GM12878 (cell line): ENCODE results near the gene ASS1. TPM values are rescaled to one million over a fixed set of nuclear protein-coding genes. Genes with fewer than 3 reads are reported as not detected.

Experiments used
- ATAC-seq: fragments of 200-7000 bp; cut with Tn5 transposase; 3 replicates; pipeline ENCODE4 v1.9.1; 2020; ENCODE audit warnings: mild to moderate bottlenecking, moderate library complexity
- BruUV-seq: library from RNA; stranded (reverse); fragments of 400-500 nt; replicated peaks from 2 replicates; lab custom pipeline; 2021; lab: Mats Ljungman, UMichigan
- CTCF ChIA-PET: fragments of 300-600 bp; sonication (Branson Sonifier 250); formaldehyde crosslinking; extraction: SDS; loops from one replicate; lab custom pipeline; 2021; ENCODE audit warnings: inconsistent platforms; lab: Yijun Ruan, JAX
- POLR2A ChIA-PET: fragments of 350-600 bp; formaldehyde crosslinking; extraction: SDS; loops from one replicate; lab custom pipeline; 2021; ENCODE audit warnings: inconsistent platforms; lab: Charles Lee
- RAD21 ChIA-PET: fragments of 300-600 bp; sonication (Branson Sonifier 250); formaldehyde crosslinking; loops from one replicate; lab custom pipeline; 2023; ENCODE audit warnings: antibody characterized with exemption; ENCODE audit not compliant: unreplicated experiment; lab: Charles Lee
- SMC1A ChIA-PET: fragments of 300-600 bp; sonication (Branson Sonifier 250); formaldehyde crosslinking; loops from one replicate; lab custom pipeline; 2023; ENCODE audit not compliant: unreplicated experiment, uncharacterized antibody; lab: Charles Lee
- DNase-seq: peaks from one replicate; pipeline ENCODE4 v3.0.0-alpha.2; 2011; ENCODE audit warnings: low read depth, low spot score
- FAIRE-seq: peaks from 3 replicates; lab custom pipeline; 2011; peaks lifted over from hg19 to GRCh38; lab: Jason Lieb, UNC
- H2AFZ ChIP-seq: 2 replicates; pipeline ENCODE4 v1.6.0; 2011; ENCODE audit warnings: low read depth, low read length, control low read depth; ENCODE audit not compliant: control insufficient read depth
- H3K27ac ChIP-seq: 2 replicates; pipeline ENCODE4 v1.5.1; 2011; ENCODE audit warnings: control low read depth; ENCODE audit not compliant: control insufficient read depth, insufficient read depth
- H3K27me3 ChIP-seq, 2 experiments: replicated peaks in 1 of 2; 2 replicates each; pipeline versions ENCODE4 v1.6.0 to v1.6.1; 2011; ENCODE audit warnings: low read length in 1 of 2; ENCODE audit not compliant: control insufficient read depth in 2 of 2, insufficient read depth in 2 of 2
- H3K36me3 ChIP-seq, 2 experiments: 2 replicates each; pipeline ENCODE4 v1.5.1; 2011; ENCODE audit warnings: low read length in 1 of 2; ENCODE audit not compliant: control insufficient read depth in 2 of 2, insufficient read depth in 2 of 2
- H3K4me1 ChIP-seq: 2 replicates; pipeline ENCODE4 v1.6.1; 2011; ENCODE audit warnings: mild to moderate bottlenecking, low read length, moderate library complexity, mixed read lengths; ENCODE audit not compliant: control insufficient read depth, insufficient read depth
- H3K4me2 ChIP-seq: 2 replicates; pipeline ENCODE4 v1.6.0; 2011; ENCODE audit warnings: control low read depth; ENCODE audit not compliant: control insufficient read depth, insufficient read depth
- H3K4me3 ChIP-seq: fragments of 200-600 bp; sonication (generic); 2 replicates; pipeline ENCODE4 v1.5.1; 2016
- H3K79me2 ChIP-seq: 2 replicates; pipeline ENCODE4 v1.6.0; 2011; ENCODE audit warnings: low read length; ENCODE audit not compliant: control insufficient read depth, insufficient read depth
- H3K9ac ChIP-seq: 2 replicates; pipeline ENCODE4 v1.8.0; 2011; ENCODE audit warnings: low read length, control low read depth, mixed read lengths; ENCODE audit not compliant: control insufficient read depth, insufficient read depth
- H3K9me3 ChIP-seq: replicated peaks from 3 replicates; pipeline ENCODE4 v1.5.1; 2011; ENCODE audit warnings: mild to moderate bottlenecking, low read length; ENCODE audit not compliant: control insufficient read depth, insufficient read depth
- H4K20me1 ChIP-seq: 2 replicates; pipeline ENCODE4 v1.6.0; 2011; ENCODE audit not compliant: control insufficient read depth, insufficient read depth
- EP300 ChIP-seq, 2 experiments: fragments of 150-350 bp in 1 of 2; IDR thresholded peaks; 2 replicates each; pipeline ENCODE4 v1.6.1; 2011 to 2012; ENCODE audit warnings: low read depth in 2 of 2, low read length in 2 of 2, borderline replicate concordance in 1 of 2, improper control_type of control experiment in 1 of 2, inconsistent platforms in 1 of 2; ENCODE audit not compliant: control insufficient read depth in 1 of 2
- EZH2 ChIP-seq: IDR thresholded peaks from 2 replicates; pipeline ENCODE4 v1.6.1; 2012; ENCODE audit warnings: low read depth, mild to moderate bottlenecking, control low read depth, inconsistent platforms, low read length, borderline replicate concordance; ENCODE audit not compliant: control insufficient read depth
- KLF5 ChIP-seq: fragments of 450-650 bp; IDR thresholded peaks from 2 replicates; pipeline ENCODE4 v1.6.1; 2014; ENCODE audit warnings: mild to moderate bottlenecking; ENCODE audit not compliant: partially characterized antibody
- POU2F2 ChIP-seq: IDR thresholded peaks from 3 replicates; pipeline ENCODE4 v1.6.1; 2011; ENCODE audit warnings: low read depth, mild to moderate bottlenecking, low read length, borderline replicate concordance
- SPI1 ChIP-seq: IDR thresholded peaks from 2 replicates; pipeline ENCODE4 v1.6.1; 2011; ENCODE audit warnings: low read depth, mild to moderate bottlenecking, low read length, moderate library complexity, borderline replicate concordance; ENCODE audit not compliant: insufficient read depth
- WGBS: methylation state at CpG from one replicate; pipeline ENCODE4 v1.1.6; 2016; ENCODE audit warnings: low lambda C conversion rate; ENCODE audit not compliant: insufficient replicate concordance, insufficient coverage; ENCODE audit errors: missing lambda C conversion rate; 5-methylcytosine and 5-hydroxymethylcytosine counted together
- in situ Hi-C: fragments of 300-500 bp; cut with MboI; formaldehyde crosslinking; loops from 9 replicates; pipeline ENCODE4 v1.14.3; 2018; ENCODE audit warnings: mixed read lengths
- intact Hi-C: fragments of 100-400 bp; cut with micrococcal nuclease; formaldehyde crosslinking; loops from one replicate; pipeline ENCODE4 v1.14.2; 2022; ENCODE audit not compliant: unreplicated experiment
- polyA plus RNA-seq, 11 experiments: library from polyadenylated mRNA; depleted of rRNA in 4 of 11; unstranded in 6 of 11; stranded (reverse) in 5 of 11; fragments of >200 nt; fragmentation: Nextera tagmentation in 4 of 11; fragmentation: Illumina TruSeq in 1 of 11; extraction: Ambion mirVana in 4 of 11; extraction: Trizol in 1 of 11; gene quantifications; 1 replicate in 1 of 11; 2 replicates in 10 of 11; pipeline versions ENCODE4 v1.2.1 to v1.2.3, GENCODE V29; 2011 to 2016; ENCODE audit warnings: inconsistent platforms in 2 of 11, missing spikeins in 2 of 11, low read depth in 1 of 11
- total RNA-seq, 4 experiments: library from RNA; depleted of rRNA in 3 of 4; stranded (reverse); fragments of >200 nt in 3 of 4; fragmentation: Illumina TruSeq in 1 of 4; extraction: Trizol in 1 of 4; gene quantifications; 2 replicates each; pipeline versions ENCODE4 v1.2.1 to v1.2.3, GENCODE V29; 2013 to 2021
- TF ChIP-seq, protein P1 (sequence below): IDR thresholded peaks from 2 replicates; pipeline ENCODE4 v1.6.1; 2011; ENCODE audit warnings: borderline replicate concordance, low read depth, mild to moderate bottlenecking, moderate library complexity, low read length; ENCODE audit not compliant: insufficient read depth, poor library complexity, severe bottlenecking
- TF ChIP-seq, protein P2 (sequence below): fragments of 150-350 bp; IDR thresholded peaks from 2 replicates; pipeline ENCODE4 v1.6.1; 2016; ENCODE audit warnings: low read depth, low read length
- TF ChIP-seq, protein P3 (sequence below): fragments of 450-650 bp; IDR thresholded peaks from 2 replicates; pipeline ENCODE4 v1.6.1; 2016; ENCODE audit warnings: mild to moderate bottlenecking

ASS1 gene
- total and polyA plus RNA-seq, 10 of the 15 experiments (the other 5 are each of a cell fraction or from before 2014, with no cell fraction given): 0.10 to 6.1 (median 0.28) TPM; not detected in 3

DNA sequence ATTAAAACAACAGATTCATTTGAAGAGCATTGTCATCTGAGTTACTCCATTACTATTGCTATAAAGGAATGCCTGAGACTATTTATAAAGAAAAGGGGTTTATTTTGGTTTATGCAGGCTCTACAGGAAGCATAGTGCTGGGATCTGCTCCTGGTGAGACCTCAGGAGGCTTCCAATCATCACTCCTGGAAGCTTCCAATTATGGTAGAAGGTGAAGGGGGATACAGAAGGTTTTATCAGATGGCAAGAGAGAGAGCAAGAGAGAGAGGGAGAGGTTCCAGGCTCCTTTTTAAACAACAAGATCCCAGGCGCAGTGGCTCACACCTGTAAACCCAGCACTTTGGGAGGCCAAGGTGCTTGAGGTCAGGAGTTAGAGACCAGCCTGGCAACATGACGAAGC, 63.5 kb downstream of the ASS1 start:
- POLR2A ChIA-PET: no interaction called here
- no peaks in the 10 kb centered on the region for H3K9me3 ChIP-seq
- FAIRE-seq: no peak
- no peaks in the 10 kb centered on the region for H3K36me3 ChIP-seq
- TF ChIP-seq, protein P1, sequence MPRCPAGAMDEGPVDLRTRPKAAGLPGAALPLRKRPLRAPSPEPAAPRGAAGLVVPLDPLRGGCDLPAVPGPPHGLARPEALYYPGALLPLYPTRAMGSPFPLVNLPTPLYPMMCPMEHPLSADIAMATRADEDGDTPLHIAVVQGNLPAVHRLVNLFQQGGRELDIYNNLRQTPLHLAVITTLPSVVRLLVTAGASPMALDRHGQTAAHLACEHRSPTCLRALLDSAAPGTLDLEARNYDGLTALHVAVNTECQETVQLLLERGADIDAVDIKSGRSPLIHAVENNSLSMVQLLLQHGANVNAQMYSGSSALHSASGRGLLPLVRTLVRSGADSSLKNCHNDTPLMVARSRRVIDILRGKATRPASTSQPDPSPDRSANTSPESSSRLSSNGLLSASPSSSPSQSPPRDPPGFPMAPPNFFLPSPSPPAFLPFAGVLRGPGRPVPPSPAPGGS: no peak
- TF ChIP-seq EZH2: no peak
- H3K4me1 ChIP-seq: no peaks in the 10 kb centered on the region
- no peak overlapping the region for H3K9ac ChIP-seq
- H4K20me1 ChIP-seq: no peaks in the 10 kb centered on the region
- intact Hi-C loops: no loop called here
- no peaks in the 10 kb centered on the region for H3K27me3 ChIP-seq
- WGBS: 42% methylated on average over 2 of the region's 2 CpGs
- BruUV-seq: no TSS peak
- H2AFZ ChIP-seq: no peak overlapping the region
- SMC1A ChIA-PET: no interaction called here
- no peak for ATAC-seq
- no peak overlapping the region for H3K4me3 ChIP-seq
- H3K27ac ChIP-seq: no peak overlapping the region
- H3K4me2 ChIP-seq: no peak overlapping the region
- no peak for DNase-seq
- CTCF ChIA-PET: no interaction called here
- H3K79me2 ChIP-seq: no peaks in the 10 kb centered on the region
- in situ Hi-C loops: no loop called here
- RAD21 ChIA-PET: no interaction called here

DNA sequence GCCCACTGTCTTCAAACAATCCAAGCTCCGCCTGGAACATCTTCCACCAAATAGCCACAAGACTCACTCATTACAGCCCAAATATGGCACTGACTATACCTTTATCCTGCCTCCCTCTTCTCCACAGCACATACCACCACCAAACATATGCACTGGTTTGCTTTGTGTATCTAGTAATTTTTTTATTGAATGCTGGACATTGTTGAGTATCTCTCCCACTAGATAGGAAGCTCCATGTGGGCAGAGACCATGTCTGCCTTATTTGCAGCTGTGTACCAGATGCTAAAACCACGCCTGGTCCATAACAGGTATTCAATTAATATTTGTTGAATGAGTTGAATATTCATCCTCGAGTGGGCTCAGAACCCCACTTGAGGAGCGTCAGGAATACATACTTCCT, 67.4 kb downstream of the ASS1 start:
- Histone ChIP-seq H3K27me3 (no peaks in the 10 kb centered on the region), H3K9ac (no peak overlapping the region), H3K36me3 (no peaks in the 10 kb centered on the region), H3K9me3 (no peaks in the 10 kb centered on the region), H3K4me2 (no peak overlapping the region), H3K79me2 (no peaks in the 10 kb centered on the region), H3K4me3 (no peak overlapping the region), H2AFZ (no peak overlapping the region), H3K27ac (no peak overlapping the region), H3K4me1 (no peaks in the 10 kb centered on the region), H4K20me1 (no peaks in the 10 kb centered on the region)
- ChIA-PET RAD21 (no interaction called here), CTCF (interaction anchor here (0.8 kb wide), 1 partner anchor 196 kb away, joined by 3 read pairs; no protein-coding TSS in a partner anchor), POLR2A (no interaction called here), SMC1A (no interaction called here)
- in situ Hi-C loops (no loop called here), intact Hi-C loops (no loop called here)
- no peak for ATAC-seq
- WGBS: 29% methylated on average over 4 of the region's 4 CpGs
- DNase-seq: no peak
- no peak for FAIRE-seq
- no TSS peak for BruUV-seq
- no peak for TF ChIP-seq EP300 (IDR thresholded peaks at IDR 0.05; ENCODE audit: borderline replicate concordance in 1 of 2, control insufficient read depth in 1 of 2, low read depth in 2 of 2, low read length in 2 of 2)
- TF ChIP-seq, protein P2, sequence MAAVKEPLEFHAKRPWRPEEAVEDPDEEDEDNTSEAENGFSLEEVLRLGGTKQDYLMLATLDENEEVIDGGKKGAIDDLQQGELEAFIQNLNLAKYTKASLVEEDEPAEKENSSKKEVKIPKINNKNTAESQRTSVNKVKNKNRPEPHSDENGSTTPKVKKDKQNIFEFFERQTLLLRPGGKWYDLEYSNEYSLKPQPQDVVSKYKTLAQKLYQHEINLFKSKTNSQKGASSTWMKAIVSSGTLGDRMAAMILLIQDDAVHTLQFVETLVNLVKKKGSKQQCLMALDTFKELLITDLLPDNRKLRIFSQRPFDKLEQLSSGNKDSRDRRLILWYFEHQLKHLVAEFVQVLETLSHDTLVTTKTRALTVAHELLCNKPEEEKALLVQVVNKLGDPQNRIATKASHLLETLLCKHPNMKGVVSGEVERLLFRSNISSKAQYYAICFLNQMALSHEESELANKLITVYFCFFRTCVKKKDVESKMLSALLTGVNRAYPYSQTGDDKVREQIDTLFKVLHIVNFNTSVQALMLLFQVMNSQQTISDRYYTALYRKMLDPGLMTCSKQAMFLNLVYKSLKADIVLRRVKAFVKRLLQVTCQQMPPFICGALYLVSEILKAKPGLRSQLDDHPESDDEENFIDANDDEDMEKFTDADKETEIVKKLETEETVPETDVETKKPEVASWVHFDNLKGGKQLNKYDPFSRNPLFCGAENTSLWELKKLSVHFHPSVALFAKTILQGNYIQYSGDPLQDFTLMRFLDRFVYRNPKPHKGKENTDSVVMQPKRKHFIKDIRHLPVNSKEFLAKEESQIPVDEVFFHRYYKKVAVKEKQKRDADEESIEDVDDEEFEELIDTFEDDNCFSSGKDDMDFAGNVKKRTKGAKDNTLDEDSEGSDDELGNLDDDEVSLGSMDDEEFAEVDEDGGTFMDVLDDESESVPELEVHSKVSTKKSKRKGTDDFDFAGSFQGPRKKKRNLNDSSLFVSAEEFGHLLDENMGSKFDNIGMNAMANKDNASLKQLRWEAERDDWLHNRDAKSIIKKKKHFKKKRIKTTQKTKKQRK: no peak
- no peak for TF ChIP-seq SPI1
- no peak for TF ChIP-seq KLF5
- TF ChIP-seq, protein P3, sequence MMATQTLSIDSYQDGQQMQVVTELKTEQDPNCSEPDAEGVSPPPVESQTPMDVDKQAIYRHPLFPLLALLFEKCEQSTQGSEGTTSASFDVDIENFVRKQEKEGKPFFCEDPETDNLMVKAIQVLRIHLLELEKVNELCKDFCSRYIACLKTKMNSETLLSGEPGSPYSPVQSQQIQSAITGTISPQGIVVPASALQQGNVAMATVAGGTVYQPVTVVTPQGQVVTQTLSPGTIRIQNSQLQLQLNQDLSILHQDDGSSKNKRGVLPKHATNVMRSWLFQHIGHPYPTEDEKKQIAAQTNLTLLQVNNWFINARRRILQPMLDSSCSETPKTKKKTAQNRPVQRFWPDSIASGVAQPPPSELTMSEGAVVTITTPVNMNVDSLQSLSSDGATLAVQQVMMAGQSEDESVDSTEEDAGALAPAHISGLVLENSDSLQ: no peak
- no peak for TF ChIP-seq POU2F2
